Panc1 (cell line): Measurements from ENCODE around the gene ACTR3. TPM values are rescaled to one million over a fixed set of nuclear protein-coding genes. Genes with fewer than 3 reads are reported as not detected.

Source experiments
- ATAC-seq: fragments of 200-7000 bp; cut with Tn5 transposase; 2 replicates; pipeline ENCODE4 v1.9.1; 2020; ENCODE audit warnings: mild to moderate bottlenecking, moderate library complexity
- Bru-seq: library from RNA; stranded (reverse); fragments of 400-500 nt; gene quantifications from one replicate; lab custom pipeline; 2021; lab: Mats Ljungman, UMichigan
- BruChase-seq, 2 experiments: library from RNA; stranded (reverse); fragments of 400-500 nt; gene quantifications; one replicate each; lab custom pipeline; 2021; lab: Mats Ljungman, UMichigan
- BruUV-seq: library from RNA; stranded (reverse); fragments of 400-500 nt; replicated peaks from 2 replicates; lab custom pipeline; 2021; lab: Mats Ljungman, UMichigan
- CTCF ChIA-PET: fragments of 300-600 bp; sonication (Branson Sonifier 250); formaldehyde crosslinking; loops from one replicate; lab custom pipeline; 2022; ENCODE audit warnings: antibody characterized with exemption; lab: Charles Lee
- POLR2A ChIA-PET: fragments of 300-600 bp; sonication (Branson Sonifier 250); formaldehyde crosslinking; loops from one replicate; lab custom pipeline; 2022; ENCODE audit warnings: antibody characterized with exemption; lab: Charles Lee
- DNase-seq: peaks from one replicate; pipeline ENCODE4 v3.0.0-alpha.2; 2010; ENCODE audit warnings: low read depth, low spot score
- H3K27ac ChIP-seq: 2 replicates; pipeline ENCODE4 v1.5.1; 2011; ENCODE audit warnings: mild to moderate bottlenecking, low read length, inconsistent platforms
- H3K27me3 ChIP-seq: fragments of 200-500 bp; sonication (Bioruptor generic); 2 replicates; pipeline ENCODE4 v1.6.0; 2014; ENCODE audit warnings: low read length, inconsistent platforms; ENCODE audit not compliant: control insufficient read depth, insufficient read depth
- H3K36me3 ChIP-seq: fragments of 200-500 bp; sonication (Bioruptor generic); 2 replicates; pipeline ENCODE4 v1.5.1; 2014; ENCODE audit warnings: inconsistent platforms, mild to moderate bottlenecking, low read length, moderate library complexity; ENCODE audit not compliant: control insufficient read depth, insufficient read depth
- H3K4me1 ChIP-seq: 2 replicates; pipeline ENCODE4 v1.5.1; 2011; ENCODE audit warnings: inconsistent platforms, mild to moderate bottlenecking, low read length, moderate library complexity; ENCODE audit not compliant: control insufficient read depth, insufficient read depth
- H3K4me3 ChIP-seq, 2 experiments: 2 replicates each; pipeline ENCODE4 v1.5.1; 2011 to 2012; ENCODE audit warnings: low read depth in 2 of 2, low read length in 2 of 2, mild to moderate bottlenecking in 2 of 2, inconsistent platforms in 1 of 2, moderate library complexity in 1 of 2
- H3K9me3 ChIP-seq: fragments of 200-500 bp; sonication (Bioruptor generic); 2 replicates; pipeline ENCODE4 v1.5.1; 2014; ENCODE audit warnings: low read depth, mild to moderate bottlenecking, inconsistent platforms, low read length, moderate library complexity; ENCODE audit not compliant: control insufficient read depth, insufficient read depth
- CTCF ChIP-seq: fragments of 450-650 bp; IDR thresholded peaks from 2 replicates; pipeline ENCODE4 v1.5.1; 2017; ENCODE audit warnings: mild to moderate bottlenecking
- POLR2AphosphoS5 ChIP-seq: IDR thresholded peaks from 2 replicates; pipeline ENCODE4 v1.6.1; 2012; ENCODE audit warnings: mild to moderate bottlenecking, low read depth, low read length, moderate library complexity
- REST ChIP-seq, 2 experiments: IDR thresholded peaks; 2 replicates each; pipeline ENCODE4 v1.6.1; 2011 to 2012; ENCODE audit warnings: low read depth in 2 of 2, control low read depth in 1 of 2, low read length in 1 of 2, mild to moderate bottlenecking in 1 of 2, moderate library complexity in 1 of 2; ENCODE audit not compliant: insufficient read depth in 1 of 2
- SIN3A ChIP-seq: IDR thresholded peaks from 2 replicates; pipeline ENCODE4 v1.6.1; 2012; ENCODE audit warnings: low read depth, mild to moderate bottlenecking, low read length, moderate library complexity, borderline replicate concordance; ENCODE audit not compliant: insufficient read depth
- TCF7L2 ChIP-seq: IDR thresholded peaks from 2 replicates; pipeline ENCODE4 v1.6.1; 2011; ENCODE audit warnings: mild to moderate bottlenecking, low read depth, low read length, inconsistent platforms
- in situ Hi-C: cut with HindIII; loops from 2 replicates; pipeline ENCODE4 v1.10.0; 2016; ENCODE audit warnings: low sequenced_read_pairs, low pct_unique_long_range_greater_than_20kb
- intact Hi-C: fragments of 100-400 bp; cut with micrococcal nuclease; formaldehyde crosslinking; loops from one replicate; pipeline ENCODE4 v1.10.0; 2022; ENCODE audit not compliant: unreplicated experiment
- long read RNA-seq: library from polyadenylated mRNA; unstranded; transcript quantifications from one replicate; pipeline ENCODE4 v2.0.0, GENCODE V29; 2021; ENCODE audit not compliant: unreplicated experiment
- polyA plus RNA-seq: library from polyadenylated mRNA; unstranded; fragments of >200 nt; gene quantifications from one replicate; pipeline ENCODE4 v1.2.1, GENCODE V29; 2012; ENCODE audit warnings: missing spikeins; ENCODE audit not compliant: insufficient read length
- total RNA-seq: library from RNA; stranded (reverse); gene quantifications from one replicate; pipeline ENCODE4 v1.2.1, GENCODE V29; 2021; ENCODE audit not compliant: unreplicated experiment

The ACTR3 gene
- total RNA-seq (347 TPM), Bru-seq, nascent RNA (percentile 98 among the genes with signal in this experiment), BruChase-seq, experiment 1, labeled RNA remaining after a 2-hour chase (percentile 94 among the genes with signal in this experiment), BruChase-seq, experiment 2, labeled RNA remaining after a 6-hour chase (percentile 97 among the genes with signal in this experiment)
- 381 TPM for polyA plus RNA-seq
- long read RNA-seq, full-length matches to known transcripts: 429 of 474 reads
- long read RNA-seq, partial matches to known transcripts: 23 of 474 reads
- long read RNA-seq, other reads (novel, unspliced or antisense): 22 of 474 reads

- intact Hi-C loops: no loop called here
- ChIA-PET POLR2A (interaction anchor here (0.8 kb wide), 1 partner anchor 165 kb away, joined by 13 read pairs; no protein-coding TSS in a partner anchor), CTCF (no interaction called here)
- Histone ChIP-seq H3K4me1 (peaks cover 46% of the 10 kb centered on the region), H3K27ac (peak within 1 kb of the TSS; percentile 98), H3K4me3 (peak within 1 kb of the TSS; percentile 93 to 97), H3K36me3 (no peaks in the 10 kb centered on the region; the same call in 1 of the 2 replicates), H3K27me3 (no peaks in the 10 kb centered on the region), H3K9me3 (no peaks in the 10 kb centered on the region)
- in situ Hi-C loops: no loop called here
- no TSS peak for BruUV-seq
- DNase-seq: peak; percentile 92
- ATAC-seq: peak; percentile 96
- TF ChIP-seq TCF7L2 (0 out of 2 replicates have a peak, but pooled peaks have one; percentile 25), POLR2AphosphoS5 (peak; percentile 97), CTCF (no peak)
These were observed at the start of gene ACTR3 for GRCh38 chr2:113889471-113890252. Gene ACTR3 (plus strand): TSS chr2:113890089. CDS start chr2:113890280, 191 bp downstream.

- in situ Hi-C loops: no loop called here
- H3K4me3 ChIP-seq: no peak overlapping the region
- no peak overlapping the region for H3K27ac ChIP-seq
- ChIA-PET POLR2A (interaction anchor here (0.6 kb wide), 1 partner anchor 64 kb away, joined by 6 read pairs; no protein-coding TSS in a partner anchor), CTCF (no interaction called here)
- no peak for TF ChIP-seq SIN3A
- TF ChIP-seq REST (IDR thresholded peaks at IDR 0.05; ENCODE audit: insufficient read depth in 1 of 2, low read depth in 2 of 2, low read length in 1 of 2): no peak
- TF ChIP-seq CTCF: no peak
- TF ChIP-seq TCF7L2: no peak
- no peak for TF ChIP-seq POLR2AphosphoS5
- H3K4me1 ChIP-seq: no peaks in the 10 kb centered on the region
- BruUV-seq: no TSS peak
- DNase-seq (no peak), ATAC-seq (no peak)
- no peaks in the 10 kb centered on the region for H3K9me3 ChIP-seq
- H3K27me3 ChIP-seq: no peaks in the 10 kb centered on the region
- H3K36me3 ChIP-seq: no peaks in the 10 kb centered on the region
- intact Hi-C loops: no loop called here
These were observed 49.4 kb upstream of the ACTR3 start for GRCh38 chr2:113840518-113840917.
